DMS53 treated with DMSO at 0.1 percent for 48 hours (cell line): ENCODE data around the gene MKNK1.
"Not testable (repeated sequence)": the region's sequence is repeated elsewhere in the genome, so short reads cannot be mapped to it uniquely, and the experiment has no call there.

Source experiments
- DNase-seq: peaks from one replicate; lab custom pipeline; 2025; ENCODE audit not compliant: unreplicated experiment; lab: John Stamatoyannopoulos, UW

Gene MKNK1

DNA sequence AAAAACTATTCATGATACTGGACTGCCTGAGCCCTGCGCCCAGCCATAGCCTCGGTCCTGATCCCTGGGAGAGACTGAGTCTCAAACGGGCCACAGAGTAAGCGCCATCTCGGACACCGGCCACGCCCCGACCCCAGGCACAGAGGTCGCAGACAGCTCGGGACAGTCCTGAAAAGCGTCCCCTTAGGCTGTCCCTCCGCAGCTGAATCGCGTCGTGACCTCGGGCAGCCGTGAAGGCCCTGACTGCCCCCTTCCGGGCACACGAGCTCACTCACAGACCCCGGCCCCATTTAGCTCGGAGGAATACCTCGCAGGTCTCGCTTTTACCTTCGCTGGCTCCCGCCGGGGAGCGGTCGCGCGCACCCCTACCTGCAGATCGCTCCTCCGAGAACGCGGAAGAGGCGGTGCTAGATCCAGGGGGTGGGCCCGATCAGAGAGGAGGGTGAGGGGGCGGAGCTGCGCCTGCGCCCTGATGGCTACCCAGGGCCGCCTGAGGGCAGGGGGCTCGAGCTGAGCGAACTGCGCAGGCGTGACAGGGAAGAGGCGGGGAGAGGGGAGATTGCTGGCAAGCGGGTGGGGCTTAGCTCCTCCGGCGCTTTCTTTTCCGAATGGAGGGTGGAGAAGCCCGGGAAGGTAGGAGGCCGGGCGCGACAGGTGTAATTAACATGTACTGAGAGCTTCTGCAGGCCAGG, at the start of gene MKNK1:
Gene MKNK1, minus strand, starts transcription at position 411 of the 692 bp plus-strand sequence. CDS start 20,941 bp downstream, outside the sequence.
- DNase-seq: peak; percentile 99

- no peak for DNase-seq
Observed at GRCh38 chr1:46653405-46653958, 49.4 kb upstream of the MKNK1 start.

- DNase-seq: no peak
Observed at GRCh38 chr1:46652321-46653100, 48.4 kb upstream of the MKNK1 start.

- not testable (repeated sequence) for DNase-seq
Observed at GRCh38 chr1:46651152-46651551, 47.1 kb upstream of the MKNK1 start.

- no peak for DNase-seq
Observed at GRCh38 chr1:46650491-46650890, 46.4 kb upstream of the MKNK1 start.

- no peak for DNase-seq
Observed at GRCh38 chr1:46649764-46650163, 45.7 kb upstream of the MKNK1 start.

- no peak for DNase-seq
Observed at GRCh38 chr1:46647611-46648010, 43.5 kb upstream of the MKNK1 start.

DNA sequence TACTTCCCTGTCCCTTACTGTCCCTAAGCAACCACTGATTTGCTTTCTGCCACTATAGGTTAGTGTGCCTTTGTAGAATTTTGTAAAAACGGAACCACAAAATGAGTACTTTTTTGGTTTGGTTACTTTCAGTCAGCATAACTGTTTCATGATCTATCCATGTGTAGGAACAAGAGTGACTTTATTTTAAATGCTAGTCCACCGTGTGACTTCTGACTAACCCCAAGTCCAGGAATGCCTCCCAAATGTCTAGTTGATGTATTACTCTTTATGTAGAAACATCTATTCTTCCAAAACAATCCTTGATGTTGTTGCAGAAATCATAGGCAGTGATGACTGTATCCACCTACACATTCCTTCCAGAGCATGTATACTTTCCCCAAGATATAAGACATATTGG, 42.8 kb upstream of the MKNK1 start:
- DNase-seq: no peak

DNA sequence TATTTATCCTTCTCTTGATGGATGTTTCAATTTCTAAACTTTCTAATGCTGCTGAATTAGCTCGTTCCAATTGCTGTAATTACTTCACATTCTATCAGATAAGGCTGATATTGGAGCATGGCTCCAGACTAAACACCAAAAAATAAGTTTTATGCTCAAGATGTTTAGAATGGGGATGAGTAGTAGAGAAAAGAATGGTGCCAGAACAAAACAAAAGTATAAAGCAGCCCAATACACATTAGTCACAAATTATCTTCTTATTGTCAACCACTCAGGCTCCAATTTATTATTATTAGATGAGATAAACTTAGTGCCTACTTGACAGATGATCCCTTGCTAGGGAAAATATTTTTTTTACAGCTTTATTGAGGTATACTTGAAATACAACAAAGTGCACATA, 42.3 kb upstream of the MKNK1 start:
- no peak for DNase-seq

GRCh38 chr1:46645815-46646214, 41.7 kb upstream of the MKNK1 start:
- DNase-seq: no peak

- peak; percentile 90 for DNase-seq
Observed at GRCh38 chr1:46643368-46643775, 39.3 kb upstream of the MKNK1 start.

GRCh38 chr1:46642115-46642680, 38.1 kb upstream of the MKNK1 start:
- DNase-seq: no peak

- DNase-seq: no peak
Observed at GRCh38 chr1:46639547-46639946, 35.5 kb upstream of the MKNK1 start.

- DNase-seq: no peak
Observed at GRCh38 chr1:46638921-46639320, 34.9 kb upstream of the MKNK1 start.

- no peak for DNase-seq
Observed at GRCh38 chr1:46637444-46638083, 33.5 kb upstream of the MKNK1 start.

- DNase-seq: no peak
Observed at GRCh38 chr1:46635205-46635604, 31.1 kb upstream of the MKNK1 start.

GRCh38 chr1:46630719-46631118, 26.7 kb upstream of the MKNK1 start:
- no peak for DNase-seq

DNA sequence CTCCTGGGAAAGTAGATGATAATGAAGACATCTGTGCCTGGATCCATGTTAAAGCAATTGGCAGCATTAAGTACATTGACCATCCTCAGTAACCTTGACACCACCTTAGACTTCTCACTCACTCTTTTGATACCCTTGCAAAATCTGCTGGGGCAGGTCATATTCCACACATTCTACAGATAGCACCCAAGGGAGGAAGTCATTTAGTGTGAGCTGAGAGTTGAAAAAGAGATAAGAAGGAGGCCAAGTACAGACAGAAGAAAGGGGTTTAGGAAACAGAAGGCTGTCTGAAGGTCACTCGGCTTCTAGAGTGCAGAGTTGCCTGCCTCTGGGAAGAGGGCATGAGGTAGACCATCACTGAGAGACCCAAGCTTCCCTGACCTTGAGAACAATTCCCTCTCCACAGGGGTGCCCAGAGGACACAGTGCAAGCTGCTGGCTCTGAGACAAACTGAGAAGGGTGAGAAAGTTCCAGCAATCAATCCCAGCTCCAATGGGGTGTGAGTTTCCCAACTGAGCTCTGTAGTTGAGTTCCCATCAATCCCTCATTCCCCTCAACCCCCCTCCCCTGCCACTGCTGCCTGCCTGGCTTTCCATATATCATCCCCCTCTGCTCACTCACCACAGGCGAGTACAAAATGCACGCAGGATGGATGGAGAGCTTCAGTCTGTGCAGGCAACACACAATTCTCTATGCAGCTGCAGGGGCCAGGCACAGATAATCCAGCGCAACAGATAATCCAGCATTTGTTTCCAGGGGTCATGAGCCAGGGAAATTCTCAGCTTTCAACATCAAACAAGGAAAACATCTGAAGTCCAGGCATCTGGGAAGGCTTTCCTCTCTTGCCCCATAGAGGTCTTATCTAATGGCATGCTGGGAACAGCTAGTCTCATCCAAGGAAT, 19.9 kb upstream of the MKNK1 start:
- no peak for DNase-seq

GRCh38 chr1:46622344-46622743, 18.3 kb upstream of the MKNK1 start:
- peak; percentile 63 for DNase-seq

- DNase-seq: no peak
Observed at GRCh38 chr1:46621930-46622329, 17.9 kb upstream of the MKNK1 start.
